PC-3 (cell line): Measurements from ENCODE around the gene PCDHGA7. TPM values are rescaled to one million over a fixed set of nuclear protein-coding genes. Genes with fewer than 3 reads are reported as not detected.
"Not testable (repeated sequence)": the region's sequence is repeated elsewhere in the genome, so short reads cannot be mapped to it uniquely, and the experiment has no call there.

Experiments
- ATAC-seq: fragments of 200-7000 bp; cut with Tn5 transposase; 2 replicates; pipeline ENCODE4 v1.9.1; 2020; ENCODE audit warnings: mild to moderate bottlenecking, moderate library complexity
- BruUV-seq: library from RNA; stranded (reverse); fragments of 400-500 nt; replicated peaks from 2 replicates; lab custom pipeline; 2021; lab: Mats Ljungman, UMichigan
- CTCF ChIA-PET: fragments of 300-600 bp; sonication (Branson Sonifier 250); formaldehyde crosslinking; loops from one replicate; lab custom pipeline; 2022; ENCODE audit warnings: antibody characterized with exemption; lab: Charles Lee
- POLR2A ChIA-PET: fragments of 300-600 bp; sonication (Branson Sonifier 250); formaldehyde crosslinking; loops from one replicate; lab custom pipeline; 2022; ENCODE audit warnings: antibody characterized with exemption; ENCODE audit not compliant: unreplicated experiment; lab: Charles Lee
- DNase-seq: peaks from one replicate; pipeline ENCODE4 v3.0.0-alpha.2; 2015
- H2AFZ ChIP-seq: fragments of 300-600 bp; sonication (generic); 2 replicates; pipeline ENCODE4 v1.6.0; 2016; ENCODE audit warnings: antibody characterized with exemption, low read length
- H3F3A ChIP-seq: fragments of 300-600 bp; sonication (generic); one replicate; pipeline ENCODE4 v1.6.0; 2017; ENCODE audit warnings: antibody characterized with exemption, low read length, control low read depth, mild to moderate bottlenecking; ENCODE audit not compliant: unreplicated experiment
- H3K27ac ChIP-seq: fragments of 300-600 bp; sonication (generic); 2 replicates; pipeline ENCODE4 v1.5.1; 2016; ENCODE audit warnings: mild to moderate bottlenecking, low read length
- H3K27me3 ChIP-seq: fragments of 300-600 bp; sonication (generic); 2 replicates; pipeline ENCODE4 v1.6.1; 2016; ENCODE audit warnings: low read length, mixed read lengths
- H3K36me3 ChIP-seq: fragments of 300-600 bp; sonication (generic); 2 replicates; pipeline ENCODE4 v1.6.1; 2016; ENCODE audit warnings: low read depth, mixed run types, low read length, mixed read lengths
- H3K4me1 ChIP-seq: fragments of 300-600 bp; sonication (generic); 2 replicates; pipeline ENCODE4 v1.5.1; 2016; ENCODE audit warnings: low read length; ENCODE audit not compliant: insufficient read depth
- H3K4me2 ChIP-seq: fragments of 300-600 bp; sonication (generic); 2 replicates; pipeline ENCODE4 v1.6.0; 2016; ENCODE audit warnings: low read length
- H3K4me3 ChIP-seq: fragments of 300-600 bp; sonication (generic); 2 replicates; pipeline ENCODE4 v1.5.1; 2016; ENCODE audit warnings: mild to moderate bottlenecking, low read length, mixed read lengths
- H3K79me2 ChIP-seq: fragments of 300-600 bp; sonication (generic); 2 replicates; pipeline ENCODE4 v1.6.1; 2017; ENCODE audit warnings: low read length, mixed read lengths
- H3K9ac ChIP-seq: fragments of 300-600 bp; sonication (generic); 2 replicates; pipeline ENCODE4 v1.6.0; 2016; ENCODE audit warnings: mild to moderate bottlenecking, low read length
- H3K9me2 ChIP-seq: fragments of 300-600 bp; sonication (generic); replicated peaks from 2 replicates; pipeline ENCODE4 v1.6.1; 2016; ENCODE audit warnings: mixed run types, low read length, mixed read lengths
- H3K9me3 ChIP-seq: fragments of 300-600 bp; sonication (generic); 2 replicates; pipeline ENCODE4 v1.6.1; 2016; ENCODE audit warnings: low read length, mixed read lengths
- H4K20me1 ChIP-seq: fragments of 300-600 bp; sonication (generic); 2 replicates; pipeline ENCODE4 v1.6.1; 2016; ENCODE audit warnings: low read length, mixed read lengths
- EZH2 ChIP-seq: fragments of 300-600 bp; sonication (generic); IDR thresholded peaks from one replicate; pipeline ENCODE4 v1.6.1; 2017; ENCODE audit warnings: antibody characterized with exemption, mild to moderate bottlenecking, low read length; ENCODE audit not compliant: unreplicated experiment
- EZH2phosphoT487 ChIP-seq: fragments of 300-600 bp; sonication (generic); IDR thresholded peaks from 2 replicates; pipeline ENCODE4 v1.6.1; 2018; ENCODE audit warnings: mild to moderate bottlenecking, antibody characterized with exemption, low read length, borderline replicate concordance
- intact Hi-C: fragments of 100-400 bp; cut with micrococcal nuclease; formaldehyde crosslinking; loops from 2 replicates; pipeline ENCODE4 v1.9.0; 2023
- total RNA-seq: library from RNA; depleted of rRNA; stranded (reverse); fragments of >200 nt; gene quantifications from 2 replicates; pipeline ENCODE4 v1.2.3, GENCODE V29; 2014
- TF ChIP-seq, protein P1 (sequence below): fragments of 300-600 bp; sonication (generic); conservative IDR thresholded peaks from 2 replicates; pipeline ENCODE4 v1.5.1; 2017; ENCODE audit warnings: antibody characterized with exemption, low read depth, mild to moderate bottlenecking, low read length

The PCDHGA7 gene
- total RNA-seq, 1 experiment from 2014 or later, result 0.51 TPM

DNA sequence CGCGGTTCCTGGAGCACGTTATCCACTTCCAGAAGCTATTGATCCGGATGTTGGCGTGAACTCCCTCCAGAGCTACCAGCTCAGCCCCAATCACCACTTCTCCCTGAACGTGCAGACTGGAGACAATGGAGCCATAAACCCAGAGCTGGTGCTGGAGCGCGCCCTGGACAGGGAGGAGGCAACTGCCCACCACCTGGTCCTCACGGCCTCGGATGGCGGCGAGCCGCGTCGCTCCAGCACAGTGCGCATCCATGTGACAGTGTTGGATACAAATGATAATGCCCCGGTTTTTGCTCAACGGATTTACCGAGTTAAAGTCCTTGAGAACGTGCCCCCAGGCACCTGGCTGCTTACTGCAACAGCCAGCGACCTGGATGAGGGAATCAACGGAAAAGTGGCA, 20.8 kb downstream of the PCDHGA7 start:
- POLR2A ChIA-PET, result no interaction called here
- DNase-seq (no peak), ATAC-seq (no peak)
- Histone ChIP-seq H2AFZ (no peak overlapping the region), H3K9ac (no peak overlapping the region), H3K9me2 (no peaks in the 10 kb centered on the region), H3K36me3 (peaks cover 9% of the 10 kb centered on the region; the same call in 1 of the 2 replicates), H3K27me3 (no peaks in the 10 kb centered on the region), H3K27ac (no peak overlapping the region), H3K9me3 (peaks cover 14% of the 10 kb centered on the region; the same call in 1 of the 2 replicates), H4K20me1 (no peaks in the 10 kb centered on the region), H3K4me3 (no peak overlapping the region), H3K4me1 (no peaks in the 10 kb centered on the region), H3K4me2 (no peak overlapping the region), H3F3A (no peaks in the 10 kb centered on the region), H3K79me2 (no peaks in the 10 kb centered on the region)
- no TSS peak for BruUV-seq
- CTCF ChIA-PET, result no interaction called here
- TF ChIP-seq, protein P1, sequence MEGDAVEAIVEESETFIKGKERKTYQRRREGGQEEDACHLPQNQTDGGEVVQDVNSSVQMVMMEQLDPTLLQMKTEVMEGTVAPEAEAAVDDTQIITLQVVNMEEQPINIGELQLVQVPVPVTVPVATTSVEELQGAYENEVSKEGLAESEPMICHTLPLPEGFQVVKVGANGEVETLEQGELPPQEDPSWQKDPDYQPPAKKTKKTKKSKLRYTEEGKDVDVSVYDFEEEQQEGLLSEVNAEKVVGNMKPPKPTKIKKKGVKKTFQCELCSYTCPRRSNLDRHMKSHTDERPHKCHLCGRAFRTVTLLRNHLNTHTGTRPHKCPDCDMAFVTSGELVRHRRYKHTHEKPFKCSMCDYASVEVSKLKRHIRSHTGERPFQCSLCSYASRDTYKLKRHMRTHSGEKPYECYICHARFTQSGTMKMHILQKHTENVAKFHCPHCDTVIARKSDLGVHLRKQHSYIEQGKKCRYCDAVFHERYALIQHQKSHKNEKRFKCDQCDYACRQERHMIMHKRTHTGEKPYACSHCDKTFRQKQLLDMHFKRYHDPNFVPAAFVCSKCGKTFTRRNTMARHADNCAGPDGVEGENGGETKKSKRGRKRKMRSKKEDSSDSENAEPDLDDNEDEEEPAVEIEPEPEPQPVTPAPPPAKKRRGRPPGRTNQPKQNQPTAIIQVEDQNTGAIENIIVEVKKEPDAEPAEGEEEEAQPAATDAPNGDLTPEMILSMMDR, result no peak
- TF ChIP-seq EZH2, result no peak
- no peak for TF ChIP-seq EZH2phosphoT487
- intact Hi-C loops, result no loop called here

DNA sequence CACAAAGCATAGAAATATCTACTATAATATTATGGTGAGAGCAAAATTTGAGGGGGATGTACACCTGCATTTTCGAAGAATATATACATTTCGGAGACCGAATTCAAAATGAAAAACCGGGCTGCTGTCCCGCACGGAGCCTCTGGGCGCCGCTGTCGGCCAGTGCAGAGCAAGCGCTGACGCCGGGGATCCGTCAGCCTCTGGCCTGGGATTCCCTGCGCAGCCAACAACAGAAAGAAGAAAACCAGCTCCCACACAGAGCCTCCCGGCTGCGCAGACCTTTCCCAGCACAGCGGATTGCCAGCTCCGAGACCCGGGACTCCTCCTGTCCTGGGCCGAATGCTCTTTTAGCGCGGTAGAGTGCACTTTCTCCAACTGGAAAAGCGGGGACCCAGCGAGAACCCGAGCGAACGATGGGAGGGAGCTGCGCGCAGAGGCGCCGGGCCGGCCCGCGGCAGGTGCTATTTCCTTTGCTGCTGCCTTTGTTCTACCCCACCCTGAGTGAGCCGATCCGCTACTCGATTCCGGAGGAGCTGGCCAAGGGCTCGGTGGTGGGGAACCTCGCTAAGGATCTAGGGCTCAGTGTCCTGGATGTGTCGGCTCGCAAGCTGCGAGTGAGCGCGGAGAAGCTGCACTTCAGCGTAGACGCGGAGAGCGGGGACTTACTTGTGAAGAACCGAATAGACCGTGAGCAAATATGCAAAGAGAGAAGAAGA, 25.4 kb downstream of the PCDHGA7 start, which contains the start of gene PCDHGB6:
TSS of gene PCDHGB6 (plus strand) at position 232 of the 716 bp plus-strand sequence. CDS start at position 414, 182 bp downstream.
- H3K4me2 ChIP-seq, BruUV-seq, H3K27ac ChIP-seq, H3K27me3 ChIP-seq, H3K4me1 ChIP-seq, H3K79me2 ChIP-seq, H3K36me3 ChIP-seq, intact Hi-C loops, ATAC-seq, H2AFZ ChIP-seq, H3K9ac ChIP-seq, CTCF ChIA-PET, POLR2A ChIA-PET, H3K4me3 ChIP-seq, H3K9me2 ChIP-seq, DNase-seq, H3F3A ChIP-seq, H4K20me1 ChIP-seq: not testable (repeated sequence)
- H3K9me3 ChIP-seq, result 0 out of 2 replicates have a peak, but pooled peaks cover 11% of the 10 kb centered on the region

DNA sequence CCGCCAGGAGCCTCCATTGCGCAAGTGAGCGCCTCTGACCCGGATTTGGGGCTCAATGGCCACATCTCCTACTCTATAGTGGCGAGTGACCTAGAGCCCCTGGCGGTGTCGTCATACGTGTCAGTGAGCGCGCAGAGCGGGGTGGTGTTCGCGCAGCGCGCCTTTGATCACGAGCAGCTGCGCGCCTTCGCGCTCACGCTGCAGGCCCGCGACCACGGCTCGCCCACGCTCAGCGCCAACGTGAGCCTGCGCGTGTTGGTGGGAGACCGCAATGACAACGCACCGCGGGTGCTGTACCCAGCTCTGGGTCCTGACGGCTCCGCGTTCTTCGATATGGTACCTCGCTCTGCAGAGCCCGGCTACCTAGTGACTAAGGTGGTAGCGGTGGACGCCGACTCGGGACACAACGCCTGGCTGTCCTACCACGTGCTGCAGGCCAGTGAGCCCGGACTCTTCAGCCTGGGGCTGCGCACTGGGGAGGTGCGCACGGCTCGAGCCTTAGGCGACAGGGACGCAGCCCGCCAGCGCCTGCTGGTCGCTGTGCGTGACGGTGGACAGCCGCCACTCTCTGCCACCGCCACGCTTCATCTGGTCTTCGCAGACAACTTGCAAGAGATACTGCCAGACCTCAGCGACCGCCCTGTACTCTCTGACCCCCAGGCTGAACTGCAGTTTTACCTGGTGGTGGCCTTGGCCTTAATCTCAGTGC, 27.2 kb downstream of the PCDHGA7 start:
- BruUV-seq, result no TSS peak
- no peak overlapping the region for H2AFZ ChIP-seq
- intact Hi-C loops, result no loop called here
- ATAC-seq (no peak), DNase-seq (no peak)
- ChIA-PET CTCF (no interaction called here), POLR2A (no interaction called here)
- H3F3A ChIP-seq, result no peaks in the 10 kb centered on the region
- H4K20me1 ChIP-seq, result no peaks in the 10 kb centered on the region
- H3K9me2 ChIP-seq, result no peaks in the 10 kb centered on the region
- H3K9ac ChIP-seq, result no peak overlapping the region
- H3K4me1 ChIP-seq, result no peaks in the 10 kb centered on the region
- no peak overlapping the region for H3K27ac ChIP-seq
- no peaks in the 10 kb centered on the region for H3K27me3 ChIP-seq
- H3K4me2 ChIP-seq, result no peak overlapping the region
- no peaks in the 10 kb centered on the region for H3K79me2 ChIP-seq
- H3K36me3 ChIP-seq, result peaks cover 6% of the 10 kb centered on the region; the same call in 1 of the 2 replicates
- H3K9me3 ChIP-seq, result 0 out of 2 replicates have a peak, but pooled peaks cover 11% of the 10 kb centered on the region
- no peak overlapping the region for H3K4me3 ChIP-seq
- TF ChIP-seq, protein P1, result no peak
- TF ChIP-seq EZH2phosphoT487 (no peak), EZH2 (no peak)
